Pancreas (tissue), 10 donors: Measurements from ENCODE around the gene IL17RA. TPM values are rescaled to one million over a fixed set of nuclear protein-coding genes. Genes with fewer than 3 reads are reported as not detected.

Experiments used
- ATAC-seq, 4 donors: fragments of 200-7000 bp; cut with Tn5 transposase; one replicate each; pipeline versions ENCODE4 v1.8.0 to v1.9.1; 2020; ENCODE audit warnings: mild to moderate bottlenecking in 4 of 4, moderate library complexity in 4 of 4
- DNase-seq, 6 donors: peaks; one replicate each; pipeline ENCODE4 v3.0.0-alpha.2; 2020
- FAIRE-seq: peaks from 2 replicates; lab custom pipeline; 2012; peaks lifted over from hg19 to GRCh38; lab: Jason Lieb, UNC
- H3K27ac ChIP-seq, 4 donors: fragments of 200-600 bp; sonication (generic); 1 replicate in 3 of 4; 2 replicates in 1 of 4; pipeline versions ENCODE4 v1.5.0 to v1.8.0; 2020
- H3K27me3 ChIP-seq, 4 donors: fragments of 200-600 bp; one replicate each; pipeline ENCODE4 v1.8.0; 2021
- H3K36me3 ChIP-seq, 3 donors: fragments of 200-600 bp; sonication (generic) in 1 of 3; one replicate each; pipeline versions ENCODE4 v1.5.0 to v1.8.0; 2020 to 2021
- H3K4me1 ChIP-seq, 3 donors: fragments of 200-600 bp; one replicate each; pipeline ENCODE4 v1.8.0; 2021
- H3K4me3 ChIP-seq, 4 donors: fragments of 200-600 bp; sonication (generic) in 2 of 4; one replicate each; pipeline versions ENCODE4 v1.5.0 to v1.8.0; 2020 to 2021
- H3K9me3 ChIP-seq, 4 donors: fragments of 200-600 bp; one replicate each; pipeline ENCODE4 v1.8.0; 2021
- WGBS, 2 donors: extraction: QIAGEN DNeasy Blood & Tissue Kit; methylation state at CpG; one replicate each; pipeline ENCODE4 v1.1.7; 2013; 5-methylcytosine and 5-hydroxymethylcytosine counted together
- intact Hi-C, 3 donors: fragments of 100-400 bp; cut with DNase I; formaldehyde crosslinking; loops; one replicate each; pipeline versions ENCODE4 v1.11.1 to v1.14.2; 2022
- polyA plus RNA-seq, 2 donors: library from polyadenylated mRNA; stranded (reverse); fragments of 200-250 nt; gene quantifications; one replicate each; pipeline ENCODE4 v1.2.3, GENCODE V29; 2013
- total RNA-seq, 6 donors: library from RNA; stranded (reverse); fragmentation: NEBNext Ultra II Directional in 4 of 6; extraction: Animal tissue kit (Norgen Biotek cat#: 25700) in 4 of 6; gene quantifications; one replicate each; pipeline versions ENCODE4 v1.2.1 to v1.2.4, GENCODE V29; 2021 to 2023
- TF ChIP-seq, protein P1 (sequence below), 4 donors: fragments of 200-600 bp; sonication (generic) in 3 of 4; IDR thresholded peaks; one replicate each; pipeline versions ENCODE4 v1.5.0 to v1.8.0; 2021; ENCODE audit warnings: antibody characterized with exemption in 4 of 4
- donor health status: healthy with polysubstance abuse.
- donor health status: DM: no; HTN: no; CAD: no; lungs with moderate emphysema.
- donor health status: DM: no; HTN: no; CAD: no.
- donor health status: control.
- donor health status: control.
- donor health status: Bipolar disorder and iron deficiency.
- donor health status: DM: yes; HTN: yes; CAD: no.
- donor health status: DM: no; HTN: no; CAD: no.
- donor health status: DM: no; HTN: no; CAD: no.
- donor health status: DM: yes; HTN: yes; CAD: no.

Gene IL17RA
- total and polyA plus RNA-seq, 8 donors = 3.8 to 17.0 (median 8.1) TPM

DNA sequence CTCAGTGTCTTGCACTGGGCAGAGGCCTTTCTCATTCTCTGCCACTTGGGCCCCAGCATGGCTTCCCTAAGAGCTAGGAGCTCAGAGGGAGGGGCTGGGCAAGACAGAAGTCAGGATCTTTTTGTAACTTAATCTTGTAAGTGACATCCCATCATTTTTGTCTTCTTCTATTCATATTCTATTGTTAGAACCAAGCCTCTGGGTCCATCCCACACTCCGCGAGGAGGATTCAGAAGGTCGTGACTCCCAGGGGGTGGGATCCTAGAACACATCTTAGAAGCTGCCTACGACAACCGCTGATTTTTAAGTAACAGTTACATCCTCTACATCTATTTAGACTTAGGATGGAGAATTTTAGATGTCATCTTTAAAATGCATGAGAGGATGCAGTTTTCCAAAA, 1.5 kb upstream of the IL17RA start:
- intact Hi-C loops = loop anchor here in 1 of 3 donors (10.0 kb wide), 2 partner anchors 82 to 422 kb away; no protein-coding TSS in a partner anchor
- H3K27me3 ChIP-seq = no peaks in the 10 kb centered on the region
- no peak for DNase-seq
- TF ChIP-seq, protein P1, sequence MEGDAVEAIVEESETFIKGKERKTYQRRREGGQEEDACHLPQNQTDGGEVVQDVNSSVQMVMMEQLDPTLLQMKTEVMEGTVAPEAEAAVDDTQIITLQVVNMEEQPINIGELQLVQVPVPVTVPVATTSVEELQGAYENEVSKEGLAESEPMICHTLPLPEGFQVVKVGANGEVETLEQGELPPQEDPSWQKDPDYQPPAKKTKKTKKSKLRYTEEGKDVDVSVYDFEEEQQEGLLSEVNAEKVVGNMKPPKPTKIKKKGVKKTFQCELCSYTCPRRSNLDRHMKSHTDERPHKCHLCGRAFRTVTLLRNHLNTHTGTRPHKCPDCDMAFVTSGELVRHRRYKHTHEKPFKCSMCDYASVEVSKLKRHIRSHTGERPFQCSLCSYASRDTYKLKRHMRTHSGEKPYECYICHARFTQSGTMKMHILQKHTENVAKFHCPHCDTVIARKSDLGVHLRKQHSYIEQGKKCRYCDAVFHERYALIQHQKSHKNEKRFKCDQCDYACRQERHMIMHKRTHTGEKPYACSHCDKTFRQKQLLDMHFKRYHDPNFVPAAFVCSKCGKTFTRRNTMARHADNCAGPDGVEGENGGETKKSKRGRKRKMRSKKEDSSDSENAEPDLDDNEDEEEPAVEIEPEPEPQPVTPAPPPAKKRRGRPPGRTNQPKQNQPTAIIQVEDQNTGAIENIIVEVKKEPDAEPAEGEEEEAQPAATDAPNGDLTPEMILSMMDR (IDR thresholded peaks at IDR 0.05) = no peak
- H3K4me3 ChIP-seq = no peak overlapping the region
- no peak for FAIRE-seq
- 93 to 98% methylated on average over 5 of the region's 5 CpGs for WGBS, 2 donors
- H3K4me1 ChIP-seq = peaks cover 0 to 4% (median 0%) of the 10 kb centered on the region in 3 donors
- ATAC-seq = no peak
- no peaks in the 10 kb centered on the region for H3K36me3 ChIP-seq
- no peak overlapping the region for H3K27ac ChIP-seq
- H3K9me3 ChIP-seq = no peaks in the 10 kb centered on the region

DNA sequence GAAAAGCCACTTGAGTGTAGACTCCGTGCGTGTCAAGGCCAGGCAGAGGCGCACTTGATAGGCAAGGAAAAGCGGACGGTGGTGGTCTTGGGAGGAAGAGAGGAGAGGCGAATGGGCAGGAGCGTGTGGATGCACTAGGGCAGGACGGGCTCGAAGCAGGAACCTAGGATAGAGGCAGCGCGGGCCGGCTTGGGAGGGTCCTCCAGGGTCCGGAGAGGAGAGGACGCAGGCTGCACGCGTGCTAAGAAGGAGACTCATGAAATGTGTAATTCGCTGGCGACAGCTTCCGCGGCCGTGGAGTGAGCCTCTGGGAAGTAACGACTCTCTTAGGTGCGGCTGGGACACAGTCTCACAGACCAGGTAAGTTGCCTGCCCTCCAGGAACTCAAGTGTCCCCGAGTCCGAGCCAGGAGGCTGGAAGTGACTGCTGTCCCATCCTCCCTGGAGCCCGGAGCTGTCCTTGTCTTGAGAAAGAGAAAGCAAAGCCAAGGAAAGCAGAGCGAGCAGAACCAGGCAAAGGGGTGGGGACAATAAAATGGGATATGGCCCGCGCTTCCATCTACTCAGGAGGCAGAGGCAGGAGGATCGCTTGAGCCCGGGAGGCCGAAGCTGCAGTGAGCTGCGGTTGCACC, 874 bp upstream of the IL17RA start:
- no peaks in the 10 kb centered on the region for H3K36me3 ChIP-seq
- peaks cover 0 to 4% (median 0%) of the 10 kb centered on the region in 3 donors for H3K4me1 ChIP-seq
- H3K27me3 ChIP-seq = no peaks in the 10 kb centered on the region
- intact Hi-C loops = loop anchor here in 1 of 3 donors (10.0 kb wide), 2 partner anchors 81 to 421 kb away; no protein-coding TSS in a partner anchor
- no peaks in the 10 kb centered on the region for H3K9me3 ChIP-seq
- peak overlapping the region in 3 of 4 donors; percentile 98 to 99 (median 98) for H3K4me3 ChIP-seq
- TF ChIP-seq, protein P1 (IDR thresholded peaks at IDR 0.05) = no peak
- ATAC-seq (no peak), DNase-seq (peak in 4 of 6 donors; percentile 17 to 69 (median 49)), FAIRE-seq (no peak)
- H3K27ac ChIP-seq = peak overlapping the region; percentile 67 to 91 (median 80)
- WGBS, 2 donors = 88 to 93% methylated on average over 33 of the region's 33 CpGs

DNA sequence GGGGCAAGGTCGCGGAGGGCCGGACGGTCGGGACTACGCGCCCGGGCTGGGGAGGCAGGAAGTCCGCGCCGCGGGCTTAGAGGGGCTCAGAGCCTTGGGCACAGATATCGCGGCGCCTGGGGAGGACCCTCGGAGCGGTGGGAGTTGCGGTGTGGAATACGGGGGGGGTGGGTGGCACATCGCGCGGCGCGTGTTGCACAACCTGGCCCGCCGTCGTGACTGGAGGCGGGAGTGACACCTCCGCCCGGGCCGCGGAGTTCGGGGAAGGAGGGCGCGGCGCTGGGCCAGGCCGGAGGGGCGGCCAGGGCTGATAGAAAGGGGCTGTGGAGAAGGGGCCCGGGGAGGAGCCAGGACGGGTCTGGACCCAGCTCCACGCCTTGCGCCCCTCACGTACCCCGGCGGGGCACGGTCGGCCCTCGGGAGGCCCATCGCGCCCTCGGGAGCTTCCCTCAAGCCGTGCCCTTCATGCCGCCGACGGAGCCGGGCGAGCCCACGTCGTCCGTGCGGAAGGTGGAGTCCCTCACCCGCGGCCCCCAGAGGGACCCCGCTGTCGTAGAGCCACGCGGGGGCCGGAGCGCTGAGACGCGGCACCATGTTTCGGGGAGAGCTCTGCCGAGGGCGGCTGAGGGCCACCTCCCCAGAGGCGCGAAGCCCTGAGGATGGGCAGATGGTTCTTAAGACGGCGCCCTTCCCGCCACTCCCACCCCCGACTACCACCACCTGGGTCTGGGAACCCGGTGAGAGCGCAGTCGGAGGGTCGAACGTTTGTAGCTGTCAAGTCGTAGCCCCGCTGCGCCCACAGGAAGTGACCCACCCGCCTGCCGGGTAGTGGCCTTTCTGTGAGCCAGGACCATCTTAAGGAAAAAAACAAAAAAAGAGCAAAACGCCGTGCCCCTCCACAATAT, 729 bp downstream of the IL17RA start:
- WGBS, 2 donors = 9 to 11% methylated on average over 88 to 92 of the region's 92 CpGs
- DNase-seq = peak; percentile 21 to 82 (median 48)
- Histone ChIP-seq H3K27me3 (no peaks in the 10 kb centered on the region), H3K4me3 (peak overlapping the region; percentile 93 to 99 (median 98)), H3K27ac (peak overlapping the region; percentile 67 to 91 (median 80)), H3K36me3 (no peaks in the 10 kb centered on the region), H3K9me3 (no peaks in the 10 kb centered on the region), H3K4me1 (peaks cover 0 to 4% (median 0%) of the 10 kb centered on the region in 3 donors)
- no peak for FAIRE-seq
- TF ChIP-seq, protein P1 (IDR thresholded peaks at IDR 0.05) = no peak
- ATAC-seq = peak; percentile 50 to 61 (median 55)
- intact Hi-C loops = loop anchor here in 1 of 3 donors (10.0 kb wide), 2 partner anchors 79 to 419 kb away; no protein-coding TSS in a partner anchor

DNA sequence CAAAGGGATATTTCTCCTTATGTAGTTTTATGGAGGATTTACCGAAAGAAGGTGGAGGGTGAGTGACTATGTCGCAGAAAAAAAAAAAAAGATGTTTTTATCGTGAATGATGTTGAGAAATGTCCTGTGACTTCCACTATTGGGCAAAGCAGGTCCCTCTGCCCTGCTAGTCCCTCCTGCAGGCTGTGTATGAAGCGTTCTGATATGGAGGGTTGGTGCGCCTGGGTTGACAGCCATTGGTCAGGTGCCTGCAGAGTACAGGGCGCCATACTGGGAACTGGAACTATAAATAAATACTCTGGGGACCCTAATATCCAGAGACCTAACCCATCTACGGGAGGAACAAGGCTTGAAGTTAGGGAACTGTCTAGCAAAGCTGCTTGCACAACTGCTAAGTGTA, 1.5 kb downstream of the IL17RA start:
- 90 to 92% methylated on average over 7 of the region's 7 CpGs for WGBS, 2 donors
- intact Hi-C loops = loop anchor here in 1 of 3 donors (10.0 kb wide), 2 partner anchors 79 to 419 kb away; no protein-coding TSS in a partner anchor
- Histone ChIP-seq H3K36me3 (no peaks in the 10 kb centered on the region), H3K4me3 (peak overlapping the region in 2 of 4 donors; percentile 98 to 99), H3K9me3 (no peaks in the 10 kb centered on the region), H3K4me1 (peaks cover 0 to 4% (median 0%) of the 10 kb centered on the region in 3 donors), H3K27ac (no peak overlapping the region), H3K27me3 (no peaks in the 10 kb centered on the region)
- FAIRE-seq = no peak
- no peak for DNase-seq
- TF ChIP-seq, protein P1 (IDR thresholded peaks at IDR 0.05) = no peak
- no peak for ATAC-seq
